ENCODE data around the gene SERINC2. TPM values are rescaled to one million over a fixed set of nuclear protein-coding genes. Genes with fewer than 3 reads are reported as not detected.

Gene SERINC2
- total RNA-seq, 1 experiment from 2014 or later, result 14.0 TPM

GRCh38 chr1:31427322-31427721, 14.3 kb downstream of the SERINC2 start:
- in situ Hi-C loops (cut with HindIII; ENCODE audit: low pct_unique_long_range_greater_than_20kb, low sequenced_read_pairs) (no loop called here), intact Hi-C loops (cut with micrococcal nuclease; ENCODE audit: unreplicated experiment) (no loop called here)
- DNase-seq (ENCODE audit: low read depth, low spot score) (no peak), ATAC-seq (no peak)
- no peaks in the 10 kb centered on the region for H3K27me3 ChIP-seq (ENCODE audit: control insufficient read depth, insufficient read depth, low read length)
- ChIA-PET CTCF (no interaction called here), POLR2A (no interaction called here)
- no TSS peak for BruUV-seq (replicated peaks)
- peaks cover 8% of the 10 kb centered on the region for H3K4me1 ChIP-seq (ENCODE audit: control insufficient read depth, insufficient read depth, low read length)
- TF ChIP-seq CTCF (IDR thresholded peaks at IDR 0.05) (no peak), SIN3A (IDR thresholded peaks at IDR 0.05; ENCODE audit: borderline replicate concordance, insufficient read depth, low read depth, low read length) (no peak), POLR2AphosphoS5 (IDR thresholded peaks at IDR 0.05; ENCODE audit: low read depth, low read length) (no peak), TCF7L2 (IDR thresholded peaks at IDR 0.05; ENCODE audit: low read depth, low read length) (no peak)
- TF ChIP-seq, protein P1, sequence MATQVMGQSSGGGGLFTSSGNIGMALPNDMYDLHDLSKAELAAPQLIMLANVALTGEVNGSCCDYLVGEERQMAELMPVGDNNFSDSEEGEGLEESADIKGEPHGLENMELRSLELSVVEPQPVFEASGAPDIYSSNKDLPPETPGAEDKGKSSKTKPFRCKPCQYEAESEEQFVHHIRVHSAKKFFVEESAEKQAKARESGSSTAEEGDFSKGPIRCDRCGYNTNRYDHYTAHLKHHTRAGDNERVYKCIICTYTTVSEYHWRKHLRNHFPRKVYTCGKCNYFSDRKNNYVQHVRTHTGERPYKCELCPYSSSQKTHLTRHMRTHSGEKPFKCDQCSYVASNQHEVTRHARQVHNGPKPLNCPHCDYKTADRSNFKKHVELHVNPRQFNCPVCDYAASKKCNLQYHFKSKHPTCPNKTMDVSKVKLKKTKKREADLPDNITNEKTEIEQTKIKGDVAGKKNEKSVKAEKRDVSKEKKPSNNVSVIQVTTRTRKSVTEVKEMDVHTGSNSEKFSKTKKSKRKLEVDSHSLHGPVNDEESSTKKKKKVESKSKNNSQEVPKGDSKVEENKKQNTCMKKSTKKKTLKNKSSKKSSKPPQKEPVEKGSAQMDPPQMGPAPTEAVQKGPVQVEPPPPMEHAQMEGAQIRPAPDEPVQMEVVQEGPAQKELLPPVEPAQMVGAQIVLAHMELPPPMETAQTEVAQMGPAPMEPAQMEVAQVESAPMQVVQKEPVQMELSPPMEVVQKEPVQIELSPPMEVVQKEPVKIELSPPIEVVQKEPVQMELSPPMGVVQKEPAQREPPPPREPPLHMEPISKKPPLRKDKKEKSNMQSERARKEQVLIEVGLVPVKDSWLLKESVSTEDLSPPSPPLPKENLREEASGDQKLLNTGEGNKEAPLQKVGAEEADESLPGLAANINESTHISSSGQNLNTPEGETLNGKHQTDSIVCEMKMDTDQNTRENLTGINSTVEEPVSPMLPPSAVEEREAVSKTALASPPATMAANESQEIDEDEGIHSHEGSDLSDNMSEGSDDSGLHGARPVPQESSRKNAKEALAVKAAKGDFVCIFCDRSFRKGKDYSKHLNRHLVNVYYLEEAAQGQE (IDR thresholded peaks at IDR 0.05; ENCODE audit: insufficient read depth in 1 of 2, low read depth in 2 of 2, low read length in 1 of 2), result no peak
- H3K36me3 ChIP-seq (ENCODE audit: control insufficient read depth, insufficient read depth, low read length), result no peaks in the 10 kb centered on the region
- no peaks in the 10 kb centered on the region for H3K9me3 ChIP-seq (ENCODE audit: control insufficient read depth, insufficient read depth, low read depth, low read length)
- H3K27ac ChIP-seq (ENCODE audit: low read length), result no peak overlapping the region
- no peak overlapping the region for H3K4me3 ChIP-seq (ENCODE audit: low read depth in 2 of 2, low read length in 2 of 2)

- no peak for ATAC-seq
- intact Hi-C loops (cut with micrococcal nuclease; ENCODE audit: unreplicated experiment) (no loop called here), in situ Hi-C loops (cut with HindIII; ENCODE audit: low pct_unique_long_range_greater_than_20kb, low sequenced_read_pairs) (no loop called here)
- TF ChIP-seq POLR2AphosphoS5 (IDR thresholded peaks at IDR 0.05; ENCODE audit: low read depth, low read length), result no peak
- TF ChIP-seq TCF7L2 (IDR thresholded peaks at IDR 0.05; ENCODE audit: low read depth, low read length), result no peak
- TF ChIP-seq CTCF (IDR thresholded peaks at IDR 0.05), result no peak
- TF ChIP-seq SIN3A (IDR thresholded peaks at IDR 0.05; ENCODE audit: borderline replicate concordance, insufficient read depth, low read depth, low read length), result no peak
- TF ChIP-seq, protein P1 (IDR thresholded peaks at IDR 0.05; ENCODE audit: insufficient read depth in 1 of 2, low read depth in 2 of 2, low read length in 1 of 2), result no peak
- no TSS peak for BruUV-seq (replicated peaks)
- ChIA-PET POLR2A (no interaction called here), CTCF (no interaction called here)
- DNase-seq (ENCODE audit: low read depth, low spot score), result no peak
- H3K9me3 ChIP-seq (ENCODE audit: control insufficient read depth, insufficient read depth, low read depth, low read length), result no peaks in the 10 kb centered on the region
- H3K4me1 ChIP-seq (ENCODE audit: control insufficient read depth, insufficient read depth, low read length), result no peaks in the 10 kb centered on the region
- H3K27me3 ChIP-seq (ENCODE audit: control insufficient read depth, insufficient read depth, low read length), result no peaks in the 10 kb centered on the region
- no peak overlapping the region for H3K4me3 ChIP-seq (ENCODE audit: low read depth in 2 of 2, low read length in 2 of 2)
- no peak overlapping the region for H3K27ac ChIP-seq (ENCODE audit: low read length)
- no peaks in the 10 kb centered on the region for H3K36me3 ChIP-seq (ENCODE audit: control insufficient read depth, insufficient read depth, low read length)
These were observed 15.6 kb downstream of the SERINC2 start for GRCh38 chr1:31428436-31429221.

Data from Panc1 (cell line).